Spleen (tissue), 7 donors: ENCODE measurements around the gene LRRK1.

ENCODE experiments used
- POLR2A ChIP-seq, 3 donors: fragments of 450-650 bp; IDR thresholded peaks; one replicate each; pipeline ENCODE4 v1.5.1; 2017; ENCODE audit warnings: antibody characterized with exemption in 3 of 3, mild to moderate bottlenecking in 1 of 3
- POLR2AphosphoS5 ChIP-seq, 3 donors: sonication (generic); formaldehyde crosslinking; IDR thresholded peaks; one replicate each; pipeline ENCODE4 v1.5.1; 2017; ENCODE audit warnings: antibody characterized with exemption in 3 of 3
- TF ChIP-seq, protein P1 (sequence below), 11 experiments: fragments of 200-600 bp in 7 of 11; fragments of 450-650 bp in 4 of 11; sonication (generic) in 4 of 11; IDR thresholded peaks in 8 of 11; conservative IDR thresholded peaks in 3 of 11; 1 replicate in 7 of 11; 2 replicates in 4 of 11; pipeline versions ENCODE4 v1.4.0 to v1.8.0; 2016 to 2021; ENCODE audit warnings: antibody characterized with exemption in 11 of 11, inconsistent platforms in 4 of 11, mild to moderate bottlenecking in 1 of 11
- donor health status: DM: no; HTN: no; CAD: no; lungs with moderate emphysema.
- donor health status: DM: no; HTN: no; CAD: no.
- donor health status: DM: no; HTN: no; CAD: no.

DNA sequence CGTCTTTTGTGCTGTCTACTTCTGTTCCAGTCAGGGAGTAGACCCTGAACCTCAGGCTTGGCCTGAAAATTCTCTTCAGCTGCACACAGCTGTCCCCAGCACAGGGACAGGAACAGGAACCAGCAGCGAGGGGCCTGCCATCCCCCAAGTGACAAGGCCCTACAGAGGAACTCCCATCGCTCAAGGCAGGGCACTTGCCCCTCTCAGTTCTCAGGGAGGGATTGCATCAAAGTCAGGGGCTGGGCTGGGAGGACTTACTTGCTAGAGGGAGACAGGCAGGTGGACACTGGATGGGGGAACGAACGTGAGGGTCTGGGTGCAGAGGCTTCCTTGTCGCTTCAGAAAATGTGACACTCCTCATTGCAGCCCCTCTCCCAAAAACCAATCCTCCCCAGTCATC is 169.1 kb downstream of the LRRK1 start:
- TF ChIP-seq POLR2A (IDR thresholded peaks at IDR 0.05) = no peak
- TF ChIP-seq, protein P1, sequence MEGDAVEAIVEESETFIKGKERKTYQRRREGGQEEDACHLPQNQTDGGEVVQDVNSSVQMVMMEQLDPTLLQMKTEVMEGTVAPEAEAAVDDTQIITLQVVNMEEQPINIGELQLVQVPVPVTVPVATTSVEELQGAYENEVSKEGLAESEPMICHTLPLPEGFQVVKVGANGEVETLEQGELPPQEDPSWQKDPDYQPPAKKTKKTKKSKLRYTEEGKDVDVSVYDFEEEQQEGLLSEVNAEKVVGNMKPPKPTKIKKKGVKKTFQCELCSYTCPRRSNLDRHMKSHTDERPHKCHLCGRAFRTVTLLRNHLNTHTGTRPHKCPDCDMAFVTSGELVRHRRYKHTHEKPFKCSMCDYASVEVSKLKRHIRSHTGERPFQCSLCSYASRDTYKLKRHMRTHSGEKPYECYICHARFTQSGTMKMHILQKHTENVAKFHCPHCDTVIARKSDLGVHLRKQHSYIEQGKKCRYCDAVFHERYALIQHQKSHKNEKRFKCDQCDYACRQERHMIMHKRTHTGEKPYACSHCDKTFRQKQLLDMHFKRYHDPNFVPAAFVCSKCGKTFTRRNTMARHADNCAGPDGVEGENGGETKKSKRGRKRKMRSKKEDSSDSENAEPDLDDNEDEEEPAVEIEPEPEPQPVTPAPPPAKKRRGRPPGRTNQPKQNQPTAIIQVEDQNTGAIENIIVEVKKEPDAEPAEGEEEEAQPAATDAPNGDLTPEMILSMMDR (IDR thresholded peaks at IDR 0.05 in 8 of 11, conservative IDR thresholded peaks at IDR 0.05 in 3 of 11) = no peak
- TF ChIP-seq POLR2AphosphoS5 (IDR thresholded peaks at IDR 0.05) = no peak
